Stimulated activated CD4-positive, alpha-beta T cell treated with anti-CD3 and anti-CD28 coated beads, Interleukin-4, amount 100 ng/mL, for 48 hours (primary cell): ENCODE measurements around the gene FJX1.

ENCODE experiments used
- DNase-seq, 2 donors: peaks; one replicate each; pipeline ENCODE4 v3.0.0-alpha.2; 2020; ENCODE audit warnings: low read depth in 2 of 2

The FJX1 gene, protein sequence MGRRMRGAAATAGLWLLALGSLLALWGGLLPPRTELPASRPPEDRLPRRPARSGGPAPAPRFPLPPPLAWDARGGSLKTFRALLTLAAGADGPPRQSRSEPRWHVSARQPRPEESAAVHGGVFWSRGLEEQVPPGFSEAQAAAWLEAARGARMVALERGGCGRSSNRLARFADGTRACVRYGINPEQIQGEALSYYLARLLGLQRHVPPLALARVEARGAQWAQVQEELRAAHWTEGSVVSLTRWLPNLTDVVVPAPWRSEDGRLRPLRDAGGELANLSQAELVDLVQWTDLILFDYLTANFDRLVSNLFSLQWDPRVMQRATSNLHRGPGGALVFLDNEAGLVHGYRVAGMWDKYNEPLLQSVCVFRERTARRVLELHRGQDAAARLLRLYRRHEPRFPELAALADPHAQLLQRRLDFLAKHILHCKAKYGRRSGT

DNA sequence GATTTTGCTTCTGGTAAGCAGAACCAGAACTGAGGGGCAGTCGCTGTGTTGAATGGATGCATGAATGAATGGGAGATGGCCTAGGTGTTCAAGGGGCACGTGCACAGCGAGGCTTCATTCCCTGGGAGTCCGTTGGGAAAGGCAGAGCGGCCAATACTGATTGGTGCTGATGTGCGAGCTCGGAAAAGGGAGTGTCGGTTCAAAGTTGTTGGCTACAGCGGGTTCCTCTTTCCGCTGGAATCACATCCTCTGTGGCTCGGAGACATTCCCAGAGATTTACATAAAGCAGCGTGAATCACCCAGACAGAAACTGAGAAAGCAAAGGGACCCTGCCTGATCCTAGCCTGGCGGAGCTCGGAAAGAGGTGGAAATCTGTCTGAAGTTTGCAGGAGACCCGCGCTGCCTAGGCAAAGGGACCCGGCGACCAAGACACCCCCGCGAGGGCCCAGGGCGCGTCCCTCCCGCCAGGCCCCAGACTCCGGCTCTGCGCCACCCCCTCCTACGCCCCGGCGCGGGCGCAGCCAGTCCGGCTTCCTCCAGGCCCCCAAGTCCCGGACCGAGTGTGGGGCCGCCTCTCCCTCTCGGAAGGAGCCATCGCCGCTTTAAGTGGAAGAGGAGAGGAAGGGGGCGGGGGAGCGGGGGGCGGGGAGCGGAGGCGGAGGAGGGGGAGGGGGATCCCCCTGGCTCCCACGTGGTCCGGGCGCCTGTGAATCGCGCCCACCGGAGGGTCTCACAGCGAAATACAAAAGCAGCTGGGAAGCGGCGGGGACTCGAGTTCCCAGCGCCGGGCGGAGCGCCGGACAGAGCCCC, at the start of gene FJX1:
TSS of gene FJX1 (plus strand) at position 774 of the 810 bp plus-strand sequence. CDS start 177 bp downstream, outside the sequence.
- DNase-seq = no peak

DNA sequence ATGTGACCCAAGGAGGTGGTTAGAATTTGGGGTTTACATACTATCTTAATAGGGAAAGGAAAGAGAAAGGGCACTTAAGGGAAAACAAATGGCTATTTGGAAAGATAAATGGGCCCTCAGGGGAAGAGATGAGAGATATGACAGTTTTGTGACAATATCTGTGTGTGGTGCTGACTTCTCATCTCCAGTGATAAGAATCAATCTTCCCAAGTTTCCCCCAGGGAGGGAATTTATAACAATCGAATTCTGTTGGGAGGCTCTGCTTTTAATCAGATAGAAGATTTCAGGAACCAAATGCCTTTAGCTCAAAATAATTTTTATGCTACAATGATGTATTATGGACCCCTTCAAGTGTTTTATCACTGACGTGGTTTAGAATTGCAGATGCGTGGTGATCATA, 46.6 kb upstream of the FJX1 start:
- DNase-seq = no peak

DNA sequence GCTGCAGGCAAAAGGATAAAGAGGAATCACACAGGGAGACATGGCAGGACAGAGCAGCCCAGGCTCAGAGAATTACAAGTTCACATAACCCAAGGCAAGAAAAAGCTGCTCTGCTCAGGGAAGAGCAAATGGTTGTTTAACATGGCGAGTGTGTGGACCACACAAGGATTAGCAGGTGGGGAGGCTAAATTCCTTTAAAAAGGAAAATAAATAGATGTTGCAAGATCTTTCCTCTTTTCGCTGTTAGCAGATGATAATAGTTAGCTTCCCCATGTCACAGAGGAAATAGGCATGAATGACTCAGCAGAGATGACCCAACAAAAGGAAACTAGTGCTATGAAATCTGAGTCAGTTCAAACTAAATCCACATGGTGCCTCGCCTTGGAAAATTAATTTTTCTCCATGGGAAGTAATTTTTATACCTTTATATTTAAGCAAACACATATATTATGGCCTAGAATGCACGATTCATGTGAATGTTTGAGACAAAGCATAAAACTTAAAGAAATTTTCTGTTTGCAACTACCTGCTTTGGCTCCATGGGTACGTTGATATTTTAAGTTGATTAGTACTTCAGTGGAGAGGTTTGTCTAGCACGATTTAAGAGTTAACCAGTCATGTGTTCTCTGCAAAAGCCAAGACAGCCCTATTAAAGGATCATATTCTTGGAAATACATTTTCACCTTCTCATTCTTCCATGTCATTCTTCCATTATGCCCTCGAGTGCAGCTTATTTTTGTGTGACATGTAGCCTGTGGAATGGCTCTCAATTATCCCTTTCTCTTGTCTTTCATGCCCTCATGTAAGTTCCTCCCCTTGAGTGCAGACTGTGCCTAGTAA, 38.5 kb upstream of the FJX1 start:
- DNase-seq = no peak

DNA sequence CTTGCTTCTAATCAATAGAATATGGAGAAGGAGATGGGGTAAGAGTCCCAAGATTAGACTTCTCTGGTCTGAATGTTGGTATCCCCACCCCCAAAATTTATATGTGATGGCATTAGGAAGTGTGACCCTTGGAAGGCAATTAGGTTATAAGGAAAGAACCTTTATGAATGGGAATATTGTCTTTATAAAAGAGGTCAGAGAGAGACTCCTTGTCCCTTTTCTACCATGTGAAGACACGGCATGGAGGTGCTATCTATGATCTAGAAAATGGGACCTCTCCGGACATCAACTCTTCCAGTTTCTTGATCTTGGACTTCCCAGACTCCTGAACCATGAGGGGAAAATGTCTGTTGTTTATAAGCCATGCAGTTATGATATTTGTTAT, 37.9 kb upstream of the FJX1 start:
- DNase-seq = no peak

DNA sequence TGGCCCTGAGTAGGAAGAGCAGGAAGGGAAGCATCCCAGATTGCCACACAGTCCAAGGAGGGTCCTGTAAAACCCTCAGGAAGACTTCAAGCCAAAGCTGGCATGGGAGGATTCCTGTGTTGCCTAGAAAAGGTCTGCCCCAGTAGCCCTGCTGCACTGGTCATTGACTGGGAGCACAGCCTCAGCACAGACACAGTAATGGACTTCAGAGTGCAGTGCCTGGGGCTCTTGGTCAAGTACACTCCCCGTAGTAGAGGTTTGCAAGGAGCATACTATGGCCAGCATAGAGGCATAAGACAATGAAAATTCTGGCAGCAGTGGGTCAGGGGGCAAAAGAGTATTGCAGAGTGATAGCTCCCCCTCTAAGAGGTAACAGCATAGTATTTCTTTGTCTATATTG, 36.2 kb upstream of the FJX1 start:
- no peak for DNase-seq

DNA sequence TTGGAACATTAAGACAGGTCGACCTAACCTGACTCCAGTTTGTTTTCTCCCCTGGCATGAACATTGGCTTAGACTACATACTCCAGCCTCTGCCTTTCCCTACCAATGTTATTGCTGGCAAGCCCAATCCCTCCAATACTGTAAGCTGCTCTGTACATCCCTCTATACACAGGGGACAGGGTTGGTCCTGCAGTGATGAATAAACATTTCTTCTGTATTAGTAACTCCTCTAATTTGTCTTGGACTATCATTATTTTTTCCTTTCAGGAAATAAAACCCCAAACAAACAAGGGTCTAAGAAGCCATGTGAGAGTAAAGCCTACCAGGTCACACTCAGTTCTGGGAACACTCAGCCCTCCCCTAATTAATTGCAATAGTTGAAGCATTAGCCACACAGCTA, 35.1 kb upstream of the FJX1 start:
- DNase-seq = no peak

DNA sequence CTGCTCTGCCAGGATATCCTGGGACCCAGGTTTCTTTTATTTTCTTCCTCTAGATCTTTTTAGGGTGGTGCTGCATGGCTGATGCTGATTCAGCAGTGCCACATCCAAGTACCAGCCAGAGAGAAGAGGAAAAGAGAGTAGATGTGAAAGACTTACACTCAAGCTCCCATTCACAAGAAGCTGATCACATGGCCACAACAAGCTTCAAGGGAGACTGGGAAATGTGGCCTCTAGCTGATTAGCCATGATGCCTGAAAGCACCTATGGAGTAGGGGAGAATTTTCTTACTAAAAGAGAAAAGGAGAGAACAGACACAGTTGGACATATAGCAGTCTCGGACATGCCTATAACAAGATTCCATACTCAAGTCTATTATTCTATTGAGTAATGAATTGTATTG, 34.4 kb upstream of the FJX1 start:
- no peak for DNase-seq

DNA sequence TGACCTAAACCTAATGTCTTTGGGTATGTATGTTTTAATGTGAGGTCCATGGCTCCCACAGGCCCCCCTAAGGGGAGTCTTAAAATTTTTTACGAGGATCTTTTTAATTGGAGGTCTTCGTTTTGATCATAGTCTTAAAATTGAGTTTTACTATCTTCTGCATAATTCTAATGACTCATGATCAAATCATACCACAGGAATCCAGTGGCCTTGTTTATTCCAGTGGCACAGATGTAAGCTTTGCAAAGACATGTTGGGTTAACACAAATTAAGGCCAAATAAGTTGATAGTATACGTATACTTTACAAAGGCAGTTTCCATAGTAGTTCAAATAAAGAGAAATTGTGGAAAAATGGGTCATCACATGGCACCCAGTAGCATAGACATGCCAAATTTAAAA, 33.9 kb upstream of the FJX1 start:
- no peak for DNase-seq

DNA sequence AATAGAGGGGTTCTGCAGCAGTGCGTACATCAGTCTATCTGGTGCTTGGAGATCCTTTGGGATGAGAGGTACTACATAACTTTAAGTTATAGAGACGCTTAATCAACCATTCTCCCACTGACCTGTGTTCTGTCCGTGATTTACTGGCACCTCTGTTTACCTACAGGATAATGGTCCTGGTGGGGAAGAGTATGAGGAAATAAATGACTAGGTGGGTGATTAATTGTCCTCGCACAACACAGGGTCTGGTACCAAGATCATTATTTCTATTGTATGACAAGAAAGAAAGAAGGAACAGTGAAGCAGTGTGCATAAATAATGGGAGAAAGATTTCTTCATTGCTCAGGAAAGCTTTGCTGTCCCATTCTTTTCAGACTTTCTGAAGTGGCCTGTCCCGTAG, 32.8 kb upstream of the FJX1 start:
- DNase-seq = no peak

DNA sequence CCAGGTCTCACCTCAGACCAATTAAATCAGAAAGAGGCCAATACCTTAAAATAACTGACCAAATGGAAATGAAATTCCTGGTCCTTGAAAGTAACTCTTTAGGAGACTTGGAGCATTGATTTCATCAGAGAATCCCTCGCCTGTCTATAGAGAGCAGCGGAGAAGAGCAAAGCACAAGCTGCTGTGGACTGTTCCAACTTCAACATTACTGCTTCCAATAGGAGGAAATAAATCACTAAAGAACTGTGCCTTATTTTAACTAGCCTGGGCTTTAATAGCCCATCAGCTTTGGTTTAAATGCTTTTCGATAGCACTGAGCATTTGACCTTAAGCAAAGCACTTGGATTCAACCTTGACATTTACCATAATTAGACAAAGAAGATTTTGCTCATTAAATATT, 32.0 kb upstream of the FJX1 start:
- DNase-seq = no peak

DNA sequence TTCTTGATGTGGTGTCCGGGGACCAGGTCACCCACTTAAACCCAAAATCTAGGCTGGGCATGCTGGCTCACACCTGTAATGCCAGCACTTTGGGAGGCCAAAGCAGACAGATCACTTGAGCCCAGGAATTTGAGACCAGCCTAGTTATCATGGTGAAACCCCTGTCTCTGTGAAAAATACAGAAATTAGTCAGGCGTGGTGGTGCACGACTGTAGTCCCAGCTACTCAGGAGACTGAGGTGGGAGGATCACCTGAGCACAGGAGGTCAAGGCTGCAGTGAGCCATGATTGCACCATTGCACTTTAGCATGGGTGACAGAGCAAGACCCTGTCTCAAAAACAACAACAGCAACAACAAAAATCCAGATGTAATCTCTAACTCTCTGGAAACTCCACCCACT, 30.3 kb upstream of the FJX1 start:
- no peak for DNase-seq

DNA sequence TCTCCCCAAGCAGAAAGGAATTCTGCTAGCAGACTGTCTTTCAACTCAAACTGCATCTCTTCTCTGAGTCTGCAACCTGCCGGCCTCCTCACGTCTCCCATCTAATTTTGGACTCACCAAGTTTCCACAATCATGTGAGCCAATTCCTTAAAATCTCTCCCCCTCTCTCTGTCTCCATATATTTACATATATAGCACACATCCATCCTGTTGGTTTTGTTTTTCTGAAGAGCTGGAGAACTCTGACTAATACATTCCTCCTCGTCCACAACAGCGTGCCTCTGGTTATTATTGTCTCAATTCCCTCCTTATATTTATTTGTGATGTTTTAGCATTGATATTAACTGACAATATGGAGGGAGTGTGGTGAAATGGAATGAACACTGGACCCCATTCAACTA, 29.6 kb upstream of the FJX1 start:
- no peak for DNase-seq

DNA sequence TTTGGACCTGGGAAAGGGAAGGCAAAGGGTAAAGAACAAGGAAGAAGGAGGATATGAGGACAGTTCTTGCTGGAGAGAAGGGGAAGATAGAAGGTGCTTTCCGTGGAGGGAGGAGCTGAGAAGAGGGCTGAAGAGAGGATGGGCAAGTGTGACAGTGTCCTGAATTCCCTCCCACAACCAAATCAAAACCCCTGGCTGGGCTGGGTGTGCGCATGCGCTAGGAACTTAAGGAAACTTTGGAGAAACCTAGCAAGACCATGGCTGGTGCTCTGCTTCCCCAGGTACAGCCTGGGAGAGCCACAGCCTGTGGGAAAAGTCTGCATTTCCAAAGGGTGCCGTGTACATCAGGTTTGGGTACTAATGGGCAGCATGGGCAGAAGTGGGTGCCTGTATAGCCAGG, 29.0 kb upstream of the FJX1 start:
- no peak for DNase-seq

DNA sequence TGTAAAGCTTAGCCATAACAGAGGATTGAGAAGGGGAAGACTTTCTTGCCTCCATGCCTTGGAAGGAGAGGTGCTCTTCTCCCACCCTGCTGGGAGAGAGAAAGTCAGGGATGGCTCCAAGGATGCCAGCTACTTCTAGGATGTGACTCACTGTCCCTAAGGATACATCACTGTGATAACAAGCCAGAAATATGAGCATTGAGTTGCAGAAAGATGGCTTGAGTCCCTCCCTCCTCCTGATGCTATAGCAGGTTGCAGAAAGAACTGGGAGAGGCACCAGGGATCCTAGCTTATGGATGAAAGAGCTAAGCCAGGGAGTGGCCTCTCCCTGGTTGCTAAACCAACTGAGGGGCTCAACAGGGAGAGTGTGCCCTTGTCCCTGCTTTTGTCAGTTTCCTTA, 27.8 kb upstream of the FJX1 start:
- DNase-seq = no peak

DNA sequence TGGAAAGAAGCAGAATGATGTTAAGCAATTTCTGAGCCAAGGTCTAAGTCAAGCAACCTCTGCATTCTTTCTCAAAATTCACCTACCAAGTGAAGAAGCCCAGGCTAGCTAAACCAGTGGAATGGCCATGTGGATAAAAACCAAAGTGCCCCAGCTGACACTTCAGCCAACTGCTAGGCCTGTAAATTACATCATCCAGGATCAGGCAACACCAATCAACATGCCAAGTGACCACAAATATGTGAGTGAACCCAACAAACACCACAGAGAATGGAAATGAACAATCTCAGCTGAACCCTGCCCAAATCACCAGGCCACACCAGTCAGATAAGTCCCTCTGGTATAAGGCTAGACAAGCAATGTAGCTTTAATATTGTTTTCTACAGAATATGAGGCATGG, 25.1 kb upstream of the FJX1 start:
- DNase-seq = no peak

DNA sequence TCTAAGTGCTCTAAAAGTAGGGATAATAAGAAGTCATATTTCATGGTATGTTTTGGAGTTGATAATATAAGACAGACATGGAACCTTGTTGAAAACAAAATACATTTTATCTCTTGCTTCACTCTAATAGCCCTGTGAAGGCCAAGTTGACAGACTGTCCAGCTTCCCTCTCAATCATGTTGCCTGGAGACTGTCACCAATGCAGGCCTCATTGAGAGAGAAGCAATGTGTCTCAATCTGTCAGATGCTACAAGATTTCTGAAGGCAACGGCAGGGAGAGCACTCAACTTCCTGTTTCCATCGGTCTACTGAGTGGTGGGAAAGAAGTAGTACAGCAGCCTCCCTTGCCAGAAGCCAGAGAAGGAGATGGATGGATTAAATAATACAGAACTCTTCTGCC, 23.6 kb upstream of the FJX1 start:
- DNase-seq = no peak

DNA sequence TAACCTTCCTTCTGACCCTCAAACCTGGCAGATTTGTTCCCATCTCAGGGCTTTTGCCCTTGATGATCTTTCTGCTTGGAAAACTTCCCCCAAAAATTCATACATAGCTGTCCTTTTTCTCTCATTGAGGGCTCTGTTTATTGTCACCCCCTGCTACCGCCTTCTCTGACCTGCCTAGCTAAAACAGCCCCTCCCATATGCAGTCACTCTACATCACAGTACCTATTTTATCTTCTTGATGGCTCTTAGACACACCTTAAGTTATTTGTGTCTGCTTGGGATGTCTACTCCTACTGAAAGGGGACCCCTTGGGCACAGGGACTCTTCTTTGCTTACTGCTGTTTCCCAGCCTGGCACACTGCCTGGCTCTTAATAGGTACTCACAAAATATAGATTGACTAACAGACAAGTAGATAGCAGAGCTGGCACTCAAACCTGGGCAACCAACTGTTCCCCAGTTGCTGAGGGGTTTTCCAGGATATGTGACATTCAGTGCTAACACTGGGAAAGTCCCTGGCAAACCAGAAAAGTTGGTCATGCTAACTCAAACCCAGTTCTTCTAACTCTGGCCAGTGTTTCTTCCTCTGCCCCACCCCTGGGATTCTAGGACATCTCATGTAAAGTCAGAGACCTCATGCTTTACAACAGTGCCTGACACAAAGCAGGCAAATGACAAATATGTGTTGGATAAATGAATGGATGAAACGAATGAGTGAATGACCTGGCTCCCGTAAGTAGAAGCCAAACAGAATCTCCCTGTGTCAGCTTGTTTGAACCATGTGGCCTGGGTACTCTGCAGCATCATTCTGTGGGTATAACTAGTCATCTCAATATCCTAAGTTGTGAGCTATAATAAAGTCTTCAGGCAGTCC, 19.8 kb upstream of the FJX1 start:
- no peak for DNase-seq

DNA sequence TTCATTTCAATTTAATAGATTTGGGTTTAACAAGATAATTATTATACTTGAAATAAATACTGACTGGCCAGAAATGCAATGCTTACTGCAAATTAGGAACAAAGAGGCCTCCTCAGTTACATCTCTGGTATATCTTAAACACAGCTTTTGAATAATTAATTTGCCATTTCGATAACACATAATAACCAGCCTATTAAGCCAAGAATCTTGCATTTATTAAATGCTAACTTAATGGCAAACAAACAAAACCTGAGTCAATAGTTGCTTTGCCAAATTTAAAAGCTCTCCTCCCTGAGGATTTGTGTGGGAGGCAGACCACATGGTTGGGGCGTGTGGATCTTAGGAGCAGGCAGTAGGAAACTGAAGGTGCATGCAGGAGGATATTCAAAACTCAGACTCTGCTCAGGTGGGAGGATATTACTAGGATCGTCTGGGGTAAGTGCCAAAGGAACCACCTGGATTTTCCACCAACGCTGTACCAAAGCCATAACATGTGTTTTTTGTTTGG, 17.9 kb upstream of the FJX1 start:
- no peak for DNase-seq

DNA sequence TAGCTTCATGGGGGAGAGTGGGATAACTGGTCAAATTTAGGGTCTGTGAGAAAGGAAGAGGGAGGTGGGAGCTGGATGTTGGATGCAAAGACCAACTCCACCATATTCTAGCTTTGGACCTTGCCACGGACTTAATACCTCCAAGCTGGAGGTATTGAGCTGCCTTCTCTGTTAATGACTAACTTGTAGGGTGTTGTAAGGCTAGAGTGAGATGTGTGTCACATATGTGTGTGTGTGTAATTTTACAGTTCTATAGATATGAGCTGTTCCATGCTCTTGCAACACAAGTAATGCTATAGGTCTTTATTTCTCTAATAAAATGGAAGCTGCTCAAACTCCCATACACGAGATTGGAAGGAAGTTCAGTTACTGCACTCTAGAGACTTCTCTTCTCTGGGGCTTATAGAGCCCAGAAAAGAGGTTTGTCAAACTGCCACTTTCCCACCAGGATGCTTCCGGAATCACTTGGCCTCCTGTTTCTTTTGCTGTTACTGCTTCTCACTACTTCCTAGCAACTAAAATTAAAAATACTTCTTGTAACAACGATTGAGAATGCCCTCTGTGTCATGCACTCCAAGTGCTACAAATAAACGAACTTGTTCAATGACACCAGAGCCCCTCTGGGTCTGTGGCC, 16.0 kb upstream of the FJX1 start:
- no peak for DNase-seq

DNA sequence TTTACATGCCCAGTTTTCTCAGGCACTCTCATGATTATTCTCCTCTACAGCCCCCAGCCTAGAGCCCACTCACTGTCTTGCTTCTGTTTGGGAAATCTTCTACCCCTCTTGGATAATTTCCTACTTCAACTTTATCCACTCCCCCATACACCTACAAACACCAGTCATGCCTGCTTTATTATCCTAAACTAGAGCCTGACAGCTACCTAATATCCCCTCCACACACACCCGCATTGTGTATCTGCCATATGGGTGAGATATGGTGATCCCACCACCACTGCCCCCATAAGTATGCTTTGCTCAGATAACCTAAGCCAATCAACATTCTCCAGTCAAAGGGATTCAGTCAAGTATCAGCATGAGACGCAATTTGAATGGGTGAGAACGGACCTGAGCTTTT, 15.3 kb upstream of the FJX1 start:
- DNase-seq = no peak

DNA sequence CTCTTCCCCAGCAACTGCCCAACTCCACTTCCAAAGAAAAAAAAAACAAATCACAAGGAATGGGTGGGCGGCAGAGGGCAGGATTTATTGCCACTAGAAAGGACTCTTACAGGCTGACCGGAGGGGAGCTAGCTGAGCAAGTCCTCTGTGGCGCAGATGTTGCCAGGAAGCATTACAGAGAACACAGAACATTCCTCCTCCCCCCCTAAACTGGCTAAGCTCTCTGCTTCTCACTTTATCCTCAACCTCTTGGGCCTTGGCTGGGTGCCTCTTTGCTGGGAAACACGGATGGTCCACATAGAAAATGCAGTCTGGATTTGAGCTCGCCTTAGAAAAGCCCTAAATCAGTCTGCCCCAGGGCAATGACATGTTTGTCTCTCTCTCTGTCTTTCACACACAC, 12.6 kb upstream of the FJX1 start:
- no peak for DNase-seq
